GM12873 (cell line): Measurements from ENCODE around the gene TLR7.

ENCODE experiments used
- CTCF ChIP-seq: IDR thresholded peaks from 2 replicates; pipeline ENCODE4 v1.5.1; 2012; ENCODE audit warnings: low read depth, mild to moderate bottlenecking, moderate library complexity, low read length, control low read depth; ENCODE audit not compliant: insufficient read depth; ENCODE audit errors: missing control alignments

The TLR7 gene

GRCh38 chrX:12877386-12877785, 10.5 kb downstream of the TLR7 start:
- TF ChIP-seq CTCF: no peak

DNA sequence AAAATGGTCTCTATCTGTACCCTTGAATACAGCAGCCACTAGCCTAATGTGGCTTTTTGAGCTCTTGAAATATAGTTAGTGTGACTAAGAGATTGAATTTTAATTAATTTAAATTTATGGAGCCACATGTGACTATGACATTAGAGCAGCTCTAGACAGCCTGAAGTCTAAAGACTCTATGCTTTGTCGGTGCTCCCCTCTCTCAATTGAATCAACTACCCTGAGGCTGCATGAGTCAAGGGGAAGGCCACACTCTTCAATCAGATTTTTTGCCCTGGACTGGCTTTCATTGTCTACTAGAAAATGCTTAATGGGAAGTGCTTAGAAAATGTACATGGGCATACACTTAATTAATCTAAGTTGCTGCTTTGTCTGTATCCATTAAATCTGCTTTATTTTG, 11.7 kb downstream of the TLR7 start:
- no peak for TF ChIP-seq CTCF

DNA sequence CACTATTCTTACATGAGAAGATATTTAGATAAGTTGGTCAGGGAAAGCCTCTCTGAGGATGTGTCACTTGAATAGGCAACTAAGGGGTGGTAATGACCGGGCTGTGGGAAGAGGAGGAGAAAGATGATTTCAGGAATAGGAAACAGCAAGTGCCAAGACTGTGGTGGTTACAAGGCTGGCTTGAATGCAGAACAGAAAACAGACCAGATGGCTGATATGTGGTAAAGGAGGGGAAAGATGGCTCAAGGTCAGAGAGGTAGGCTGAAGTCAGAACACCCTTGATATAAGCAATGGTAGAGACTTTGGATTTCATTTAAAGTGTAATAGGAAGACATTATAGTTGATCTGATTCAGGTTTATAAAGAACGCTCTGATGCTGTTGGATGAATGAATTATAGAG, 15.0 kb downstream of the TLR7 start:
- TF ChIP-seq CTCF: no peak

- no peak for TF ChIP-seq CTCF
These were observed 18.6 kb downstream of the TLR7 start for GRCh38 chrX:12885508-12885907.

GRCh38 chrX:12886545-12886944, 19.7 kb downstream of the TLR7 start:
- TF ChIP-seq CTCF: no peak

GRCh38 chrX:12887141-12887540, 20.3 kb downstream of the TLR7 start:
- TF ChIP-seq CTCF: no peak

DNA sequence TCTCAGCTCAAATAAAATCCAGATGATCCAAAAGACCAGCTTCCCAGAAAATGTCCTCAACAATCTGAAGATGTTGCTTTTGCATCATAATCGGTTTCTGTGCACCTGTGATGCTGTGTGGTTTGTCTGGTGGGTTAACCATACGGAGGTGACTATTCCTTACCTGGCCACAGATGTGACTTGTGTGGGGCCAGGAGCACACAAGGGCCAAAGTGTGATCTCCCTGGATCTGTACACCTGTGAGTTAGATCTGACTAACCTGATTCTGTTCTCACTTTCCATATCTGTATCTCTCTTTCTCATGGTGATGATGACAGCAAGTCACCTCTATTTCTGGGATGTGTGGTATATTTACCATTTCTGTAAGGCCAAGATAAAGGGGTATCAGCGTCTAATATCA, 20.9 kb downstream of the TLR7 start:
- no peak for TF ChIP-seq CTCF

GRCh38 chrX:12890467-12890866, 23.6 kb downstream of the TLR7 start:
- TF ChIP-seq CTCF: no peak
